Measurements from ENCODE around the gene ERICH2.

- no peak for TF ChIP-seq CTCF (IDR thresholded peaks at IDR 0.05)
- no peak for TF ChIP-seq REST (IDR thresholded peaks at IDR 0.05; ENCODE audit: insufficient read depth in 1 of 2, low read depth in 2 of 2, low read length in 1 of 2)
- no peak for TF ChIP-seq SIN3A (IDR thresholded peaks at IDR 0.05; ENCODE audit: borderline replicate concordance, insufficient read depth, low read depth, low read length)
Measured at GRCh38 chr2:170847716-170848115, 77.5 kb downstream of the ERICH2 start.
